Upper lobe of left lung (tissue), 4 donors: ENCODE measurements around the gene RNASE13.

Source experiments
- EP300 ChIP-seq, 4 donors: sonication (generic); formaldehyde crosslinking; IDR thresholded peaks; one replicate each; pipeline ENCODE4 v1.5.1; 2017; ENCODE audit warnings: antibody characterized with exemption in 4 of 4, control low read depth in 2 of 4
- POLR2A ChIP-seq, 4 donors: fragments of 450-650 bp; IDR thresholded peaks; one replicate each; pipeline ENCODE4 v1.5.1; 2016 to 2017; ENCODE audit warnings: antibody characterized with exemption in 4 of 4, mild to moderate bottlenecking in 2 of 4
- POLR2AphosphoS5 ChIP-seq, 2 donors: sonication (generic); formaldehyde crosslinking; IDR thresholded peaks; one replicate each; pipeline ENCODE4 v1.5.1; 2017; ENCODE audit warnings: antibody characterized with exemption in 2 of 2
- TF ChIP-seq, protein P1 (sequence below), 6 experiments: fragments of 450-650 bp in 4 of 6; fragments of 200-600 bp in 2 of 6; sonication (generic) in 2 of 6; IDR thresholded peaks; one replicate each; pipeline ENCODE4 v1.5.1; 2016 to 2019; ENCODE audit warnings: antibody characterized with exemption in 6 of 6

DNA sequence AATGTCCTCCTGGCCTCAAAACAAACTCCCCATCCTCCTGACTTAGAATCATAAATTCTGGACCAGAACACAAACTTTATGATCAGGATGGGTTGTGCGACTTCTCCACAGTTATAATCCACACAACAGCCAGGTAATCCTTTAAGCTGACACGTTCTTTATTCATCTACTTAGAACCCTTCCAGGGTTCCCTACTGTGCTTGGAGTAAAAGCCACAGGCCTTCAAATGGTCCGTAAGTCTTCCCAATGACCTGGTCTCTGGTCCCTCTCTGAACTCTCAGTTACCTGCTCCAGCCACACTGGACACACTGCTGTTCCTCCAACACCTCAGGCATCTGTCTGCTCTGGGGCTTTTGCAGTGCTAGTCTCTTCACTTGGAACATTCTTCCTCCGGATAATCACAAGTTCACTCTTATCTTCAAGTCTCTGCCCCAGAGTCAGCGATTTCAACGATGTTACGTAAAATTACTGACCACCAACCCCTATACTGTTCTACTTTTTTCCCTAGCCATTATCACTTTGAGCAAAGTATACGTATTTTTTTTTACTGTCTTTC is 5.8 kb upstream of the RNASE13 start:
- TF ChIP-seq EP300 (IDR thresholded peaks at IDR 0.05) (no peak), POLR2A (IDR thresholded peaks at IDR 0.05) (no peak), POLR2AphosphoS5 (IDR thresholded peaks at IDR 0.05) (no peak)
- TF ChIP-seq, protein P1, sequence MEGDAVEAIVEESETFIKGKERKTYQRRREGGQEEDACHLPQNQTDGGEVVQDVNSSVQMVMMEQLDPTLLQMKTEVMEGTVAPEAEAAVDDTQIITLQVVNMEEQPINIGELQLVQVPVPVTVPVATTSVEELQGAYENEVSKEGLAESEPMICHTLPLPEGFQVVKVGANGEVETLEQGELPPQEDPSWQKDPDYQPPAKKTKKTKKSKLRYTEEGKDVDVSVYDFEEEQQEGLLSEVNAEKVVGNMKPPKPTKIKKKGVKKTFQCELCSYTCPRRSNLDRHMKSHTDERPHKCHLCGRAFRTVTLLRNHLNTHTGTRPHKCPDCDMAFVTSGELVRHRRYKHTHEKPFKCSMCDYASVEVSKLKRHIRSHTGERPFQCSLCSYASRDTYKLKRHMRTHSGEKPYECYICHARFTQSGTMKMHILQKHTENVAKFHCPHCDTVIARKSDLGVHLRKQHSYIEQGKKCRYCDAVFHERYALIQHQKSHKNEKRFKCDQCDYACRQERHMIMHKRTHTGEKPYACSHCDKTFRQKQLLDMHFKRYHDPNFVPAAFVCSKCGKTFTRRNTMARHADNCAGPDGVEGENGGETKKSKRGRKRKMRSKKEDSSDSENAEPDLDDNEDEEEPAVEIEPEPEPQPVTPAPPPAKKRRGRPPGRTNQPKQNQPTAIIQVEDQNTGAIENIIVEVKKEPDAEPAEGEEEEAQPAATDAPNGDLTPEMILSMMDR (IDR thresholded peaks at IDR 0.05) = peak in 1 of 6 experiments; percentile 10
